Keratinocyte (primary cell): Measurements from ENCODE around the gene WDR1. TPM values are rescaled to one million over a fixed set of nuclear protein-coding genes. Genes with fewer than 3 reads are reported as not detected.

Source experiments
- DNase-seq: peaks from one replicate; pipeline ENCODE4 v3.0.0-alpha.2; 2011; ENCODE audit warnings: low read depth, missing footprints, low spot score
- FAIRE-seq: peaks from 2 replicates; lab custom pipeline; 2011; peaks lifted over from hg19 to GRCh38; lab: Jason Lieb, UNC
- H2AFZ ChIP-seq: 2 replicates; pipeline ENCODE4 v1.6.0; 2012; ENCODE audit warnings: low read length, control low read depth, inconsistent platforms; ENCODE audit not compliant: control insufficient read depth
- H3K27ac ChIP-seq: 2 replicates; pipeline ENCODE4 v1.5.1; 2011; ENCODE audit warnings: low read length; ENCODE audit not compliant: control insufficient read depth, insufficient read depth
- H3K27me3 ChIP-seq: 3 replicates; pipeline ENCODE4 v1.6.0; 2011; ENCODE audit warnings: low read length; ENCODE audit not compliant: control insufficient read depth, insufficient read depth; ENCODE audit errors: extremely low read depth
- H3K36me3 ChIP-seq, 2 experiments: 2 replicates in 1 of 2; 3 replicates in 1 of 2; pipeline ENCODE4 v1.5.1; 2011; ENCODE audit warnings: low read length in 2 of 2, mild to moderate bottlenecking in 1 of 2; ENCODE audit not compliant: control insufficient read depth in 2 of 2, insufficient read depth in 2 of 2; ENCODE audit errors: extremely low read depth in 1 of 2
- H3K4me1 ChIP-seq: 3 replicates; pipeline ENCODE4 v1.5.1; 2011; ENCODE audit warnings: low read length; ENCODE audit not compliant: control insufficient read depth, insufficient read depth; ENCODE audit errors: extremely low read depth
- H3K4me2 ChIP-seq: 3 replicates; pipeline ENCODE4 v1.6.0; 2011; ENCODE audit warnings: low read depth, low read length; ENCODE audit not compliant: control insufficient read depth, insufficient read depth; ENCODE audit errors: extremely low read depth
- H3K4me3 ChIP-seq, 3 experiments: fragments of 200-600 bp in 1 of 3; sonication (generic) in 1 of 3; 2 replicates in 2 of 3; 3 replicates in 1 of 3; pipeline ENCODE4 v1.5.1; 2011 to 2016; ENCODE audit warnings: low read length in 3 of 3, mild to moderate bottlenecking in 3 of 3, control low read depth in 2 of 3, inconsistent platforms in 1 of 3, low read depth in 1 of 3, mixed read lengths in 1 of 3, mixed run types in 1 of 3, moderate library complexity in 1 of 3; ENCODE audit not compliant: control insufficient read depth in 2 of 3, insufficient read depth in 2 of 3; ENCODE audit errors: extremely low read depth in 1 of 3
- H3K79me2 ChIP-seq: 2 replicates; pipeline ENCODE4 v1.6.0; 2012; ENCODE audit warnings: low read length; ENCODE audit not compliant: control insufficient read depth, insufficient read depth
- H3K9ac ChIP-seq: 3 replicates; pipeline ENCODE4 v1.6.0; 2011; ENCODE audit warnings: low read length; ENCODE audit not compliant: control insufficient read depth, insufficient read depth; ENCODE audit errors: extremely low read depth
- H3K9me1 ChIP-seq: 3 replicates; pipeline ENCODE4 v1.6.0; 2011; ENCODE audit warnings: low read length; ENCODE audit not compliant: control insufficient read depth, insufficient read depth; ENCODE audit errors: extremely low read depth
- H3K9me3 ChIP-seq: 2 replicates; pipeline ENCODE4 v1.5.1; 2012; ENCODE audit warnings: low read depth, low read length; ENCODE audit not compliant: control insufficient read depth
- H4K20me1 ChIP-seq: 3 replicates; pipeline ENCODE4 v1.6.0; 2011; ENCODE audit warnings: low read length; ENCODE audit not compliant: control insufficient read depth, insufficient read depth; ENCODE audit errors: extremely low read depth
- EZH2 ChIP-seq: IDR thresholded peaks from one replicate; pipeline ENCODE4 v1.6.1; 2012; ENCODE audit warnings: inconsistent platforms, mild to moderate bottlenecking, low read length, moderate library complexity
- dilution Hi-C: fragments of 300-500 bp; cut with MboI; formaldehyde crosslinking; loops from one replicate; pipeline ENCODE4 v1.7.0; 2020; ENCODE audit warnings: low sequenced_read_pairs; ENCODE audit not compliant: extremely low pct_ligation_motif_present
- polyA plus RNA-seq, 5 experiments: library from polyadenylated mRNA; depleted of rRNA in 3 of 5; stranded (reverse) in 3 of 5; stranded (forward) in 1 of 5; unstranded in 1 of 5; fragments of >200 nt; gene quantifications; 1 replicate in 1 of 5; 2 replicates in 3 of 5; 3 replicates in 1 of 5; pipeline versions ENCODE4 v1.2.1 to v1.2.3, GENCODE V29; 2011 to 2012; ENCODE audit warnings: missing spikeins in 2 of 5, low read depth in 1 of 5, low replicate concordance in 1 of 5
- TF ChIP-seq, protein P1 (sequence below), 3 experiments: IDR thresholded peaks in 1 of 3; conservative IDR thresholded peaks in 1 of 3; optimal IDR thresholded peaks in 1 of 3; 2 replicates in 2 of 3; 3 replicates in 1 of 3; pipeline versions ENCODE3 to v1.5.1; 2011; ENCODE audit warnings: low read length in 3 of 3, mild to moderate bottlenecking in 3 of 3, moderate library complexity in 2 of 3, control low read depth in 1 of 3, inconsistent platforms in 1 of 3; ENCODE audit not compliant: insufficient read depth in 2 of 3; ENCODE audit errors: extremely low read depth in 1 of 3

WDR1 gene
- polyA plus RNA-seq, 1 donor (not counting 4 experiments of a cell fraction or from before 2014, with no cell fraction given): 423 TPM

DNA sequence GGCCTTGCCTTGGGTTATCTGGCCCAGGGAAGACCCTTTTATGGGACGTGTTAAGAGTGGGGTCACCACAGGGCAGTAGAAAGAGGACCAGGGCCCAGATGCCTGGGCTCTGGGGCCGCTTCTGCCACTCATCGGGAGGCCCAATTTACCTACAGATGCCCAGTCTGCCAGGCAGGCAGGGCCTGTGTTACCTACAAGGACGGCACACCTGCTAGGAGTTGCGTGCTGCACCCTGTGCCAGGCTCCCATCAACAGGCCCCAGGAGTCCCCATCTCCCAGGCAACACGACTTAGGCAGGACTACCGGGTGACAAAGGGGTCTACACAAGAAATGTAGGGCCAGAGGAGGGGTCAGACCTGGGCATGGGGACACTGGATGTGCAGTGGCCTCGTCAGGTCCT lies 34.6 kb downstream of the WDR1 start:
- FAIRE-seq (no peak), DNase-seq (no peak)
- no peaks in the 10 kb centered on the region for H3K27me3 ChIP-seq
- H3K9me1 ChIP-seq: no peaks in the 10 kb centered on the region
- H3K27ac ChIP-seq: no peak overlapping the region
- TF ChIP-seq EZH2: no peak
- TF ChIP-seq, protein P1, sequence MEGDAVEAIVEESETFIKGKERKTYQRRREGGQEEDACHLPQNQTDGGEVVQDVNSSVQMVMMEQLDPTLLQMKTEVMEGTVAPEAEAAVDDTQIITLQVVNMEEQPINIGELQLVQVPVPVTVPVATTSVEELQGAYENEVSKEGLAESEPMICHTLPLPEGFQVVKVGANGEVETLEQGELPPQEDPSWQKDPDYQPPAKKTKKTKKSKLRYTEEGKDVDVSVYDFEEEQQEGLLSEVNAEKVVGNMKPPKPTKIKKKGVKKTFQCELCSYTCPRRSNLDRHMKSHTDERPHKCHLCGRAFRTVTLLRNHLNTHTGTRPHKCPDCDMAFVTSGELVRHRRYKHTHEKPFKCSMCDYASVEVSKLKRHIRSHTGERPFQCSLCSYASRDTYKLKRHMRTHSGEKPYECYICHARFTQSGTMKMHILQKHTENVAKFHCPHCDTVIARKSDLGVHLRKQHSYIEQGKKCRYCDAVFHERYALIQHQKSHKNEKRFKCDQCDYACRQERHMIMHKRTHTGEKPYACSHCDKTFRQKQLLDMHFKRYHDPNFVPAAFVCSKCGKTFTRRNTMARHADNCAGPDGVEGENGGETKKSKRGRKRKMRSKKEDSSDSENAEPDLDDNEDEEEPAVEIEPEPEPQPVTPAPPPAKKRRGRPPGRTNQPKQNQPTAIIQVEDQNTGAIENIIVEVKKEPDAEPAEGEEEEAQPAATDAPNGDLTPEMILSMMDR (optimal IDR thresholded peaks at IDR 0.05 in 1 of 3, IDR thresholded peaks at IDR 0.05 in 1 of 3, conservative IDR thresholded peaks at IDR 0.05 in 1 of 3; ENCODE audit: extremely low read depth in 1 of 3, insufficient read depth in 2 of 3, low read length in 3 of 3): no peak
- no peak overlapping the region for H3K4me3 ChIP-seq
- H3K36me3 ChIP-seq: peaks cover 83 to 86% of the 10 kb centered on the region in 2 experiments
- H2AFZ ChIP-seq: no peak overlapping the region
- H4K20me1 ChIP-seq: peaks cover 14% of the 10 kb centered on the region
- H3K9ac ChIP-seq: no peak overlapping the region
- H3K79me2 ChIP-seq: peaks cover 40% of the 10 kb centered on the region
- dilution Hi-C loops: no loop called here
- H3K9me3 ChIP-seq: no peaks in the 10 kb centered on the region
- no peak overlapping the region for H3K4me2 ChIP-seq
- no peaks in the 10 kb centered on the region for H3K4me1 ChIP-seq

DNA sequence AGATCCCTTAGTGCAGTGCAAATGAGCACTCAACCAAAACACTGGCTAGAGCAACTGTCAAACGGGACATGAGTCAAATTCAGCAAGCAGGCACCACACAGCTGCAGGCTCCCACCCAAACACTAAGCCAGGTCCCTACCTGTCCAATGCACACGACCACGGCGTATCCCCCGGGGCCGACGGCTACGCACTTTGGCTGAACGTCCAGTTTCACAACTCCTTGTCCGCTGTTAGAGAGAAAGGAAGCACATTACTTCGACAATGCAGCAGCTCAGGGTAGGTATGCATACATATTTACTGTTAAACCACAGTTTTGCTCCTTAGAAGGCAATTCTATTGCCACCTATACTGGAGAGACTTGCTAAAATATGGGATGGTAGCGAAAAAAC lies 35.4 kb downstream of the WDR1 start:
- H2AFZ ChIP-seq: no peak overlapping the region
- no peaks in the 10 kb centered on the region for H3K4me1 ChIP-seq
- H3K27ac ChIP-seq: no peak overlapping the region
- no peak for DNase-seq
- H3K79me2 ChIP-seq: peaks cover 32% of the 10 kb centered on the region
- no peak overlapping the region for H3K4me3 ChIP-seq
- no peaks in the 10 kb centered on the region for H3K9me1 ChIP-seq
- dilution Hi-C loops: no loop called here
- peaks cover 81 to 87% of the 10 kb centered on the region in 2 experiments for H3K36me3 ChIP-seq
- H3K4me2 ChIP-seq: no peak overlapping the region
- H3K9ac ChIP-seq: no peak overlapping the region
- FAIRE-seq: no peak
- TF ChIP-seq, protein P1 (optimal IDR thresholded peaks at IDR 0.05 in 1 of 3, IDR thresholded peaks at IDR 0.05 in 1 of 3, conservative IDR thresholded peaks at IDR 0.05 in 1 of 3; ENCODE audit: extremely low read depth in 1 of 3, insufficient read depth in 2 of 3, low read length in 3 of 3): no peak
- TF ChIP-seq EZH2: no peak
- H3K27me3 ChIP-seq: no peaks in the 10 kb centered on the region
- peaks cover 14% of the 10 kb centered on the region for H4K20me1 ChIP-seq
- no peaks in the 10 kb centered on the region for H3K9me3 ChIP-seq
